ENCODE data around the gene AOC3.
"Not testable (repeated sequence)": the region's sequence is repeated elsewhere in the genome, so short reads cannot be mapped to it uniquely, and the experiment has no call there.

AOC3 gene

DNA sequence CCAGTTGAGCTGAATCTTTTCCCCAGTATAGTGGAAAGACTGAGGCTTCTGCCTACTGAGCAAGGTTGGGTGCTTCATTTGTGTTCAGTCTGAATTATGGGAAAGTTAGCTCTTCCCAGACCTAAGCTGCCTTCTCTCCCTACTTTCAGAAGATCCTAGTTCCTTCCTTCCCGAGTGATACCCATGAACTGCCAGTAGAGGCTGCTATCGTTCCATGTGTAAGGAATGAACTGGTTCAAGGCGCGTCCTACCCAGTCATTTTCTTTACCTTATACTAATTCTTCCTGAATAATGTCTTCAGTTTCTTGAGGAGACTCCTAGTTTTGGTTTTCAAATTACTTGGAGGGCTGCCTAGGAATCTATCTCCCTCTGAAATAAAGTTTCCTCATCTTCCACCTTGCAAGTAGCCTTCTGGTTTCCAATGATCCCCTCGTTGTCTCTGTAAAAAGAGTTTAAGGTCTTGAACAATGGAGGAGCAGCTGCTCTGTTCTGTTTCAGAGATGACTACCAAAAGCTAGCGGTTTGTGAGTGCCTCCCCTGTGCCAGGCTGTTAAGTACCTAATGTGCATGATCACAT is 7.6 kb upstream of the AOC3 start:
- DNase-seq (ENCODE audit: low read depth in 2 of 2, low spot score in 1 of 2): no peak

DNA sequence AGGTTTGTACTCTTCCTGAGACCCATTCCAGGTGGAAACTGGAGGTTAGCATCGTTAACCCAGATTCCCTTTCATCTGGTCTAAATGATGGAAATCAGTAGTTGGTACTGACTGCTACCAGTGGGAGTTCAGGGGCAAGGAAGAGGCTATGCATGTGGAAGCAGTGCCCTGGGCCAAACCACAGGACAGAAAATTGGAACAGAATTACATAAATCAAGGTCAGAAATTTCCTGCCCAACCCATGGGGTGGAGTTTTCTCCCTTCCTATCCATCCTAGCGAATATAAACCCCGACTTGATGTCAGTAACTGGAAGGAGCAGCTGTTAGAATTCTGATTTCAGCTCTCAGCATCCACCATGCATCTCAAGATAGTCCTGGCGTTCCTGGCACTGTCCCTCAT is 6.7 kb upstream of the AOC3 start, which contains the start of gene AOC2:
AOC2 (plus strand) TSS at position 310 of the 400 bp plus-strand sequence; CDS start at position 357, 47 bp downstream.
- DNase-seq (ENCODE audit: low read depth in 2 of 2, low spot score in 1 of 2): no peak

DNA sequence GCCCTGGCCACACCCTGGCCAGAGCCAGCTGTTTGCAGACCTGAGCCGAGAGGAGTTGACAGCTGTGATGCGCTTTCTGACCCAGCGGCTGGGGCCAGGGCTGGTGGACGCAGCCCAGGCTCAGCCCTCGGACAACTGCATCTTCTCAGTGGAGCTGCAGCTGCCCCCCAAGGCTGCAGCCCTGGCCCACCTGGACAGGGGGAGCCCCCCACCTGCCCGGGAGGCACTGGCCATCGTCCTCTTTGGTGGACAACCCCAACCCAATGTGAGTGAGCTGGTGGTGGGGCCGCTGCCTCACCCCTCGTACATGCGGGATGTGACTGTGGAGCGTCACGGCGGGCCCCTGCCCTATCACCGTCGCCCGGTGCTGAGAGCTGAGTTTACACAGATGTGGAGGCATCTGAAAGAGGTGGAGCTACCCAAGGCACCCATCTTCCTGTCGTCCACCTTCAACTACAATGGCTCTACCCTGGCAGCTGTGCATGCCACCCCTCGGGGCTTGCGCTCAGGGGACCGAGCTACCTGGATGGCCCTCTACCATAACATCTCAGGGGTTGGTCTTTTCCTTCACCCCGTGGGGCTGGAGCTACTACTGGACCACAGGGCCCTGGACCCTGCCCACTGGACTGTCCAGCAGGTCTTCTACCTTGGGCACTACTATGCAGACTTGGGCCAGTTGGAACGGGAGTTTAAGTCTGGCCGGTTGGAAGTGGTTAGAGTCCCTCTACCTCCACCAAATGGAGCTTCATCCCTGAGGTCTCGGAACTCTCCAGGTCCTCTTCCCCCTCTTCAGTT is 6.0 kb upstream of the AOC3 start:
- no peak for DNase-seq (ENCODE audit: low read depth in 2 of 2, low spot score in 1 of 2)

DNA sequence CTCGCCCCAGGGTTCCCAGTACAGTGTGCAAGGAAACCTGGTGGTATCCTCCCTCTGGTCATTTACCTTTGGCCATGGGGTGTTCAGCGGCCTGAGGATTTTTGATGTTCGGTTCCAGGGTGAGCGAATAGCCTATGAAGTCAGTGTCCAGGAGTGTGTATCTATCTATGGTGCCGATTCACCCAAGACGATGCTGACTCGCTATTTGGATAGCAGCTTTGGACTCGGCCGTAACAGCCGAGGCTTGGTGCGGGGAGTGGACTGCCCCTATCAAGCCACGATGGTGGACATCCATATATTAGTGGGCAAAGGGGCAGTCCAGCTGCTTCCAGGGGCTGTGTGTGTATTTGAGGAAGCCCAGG is 5.5 kb upstream of the AOC3 start:
- DNase-seq (ENCODE audit: low read depth in 2 of 2, low spot score in 1 of 2): no peak

DNA sequence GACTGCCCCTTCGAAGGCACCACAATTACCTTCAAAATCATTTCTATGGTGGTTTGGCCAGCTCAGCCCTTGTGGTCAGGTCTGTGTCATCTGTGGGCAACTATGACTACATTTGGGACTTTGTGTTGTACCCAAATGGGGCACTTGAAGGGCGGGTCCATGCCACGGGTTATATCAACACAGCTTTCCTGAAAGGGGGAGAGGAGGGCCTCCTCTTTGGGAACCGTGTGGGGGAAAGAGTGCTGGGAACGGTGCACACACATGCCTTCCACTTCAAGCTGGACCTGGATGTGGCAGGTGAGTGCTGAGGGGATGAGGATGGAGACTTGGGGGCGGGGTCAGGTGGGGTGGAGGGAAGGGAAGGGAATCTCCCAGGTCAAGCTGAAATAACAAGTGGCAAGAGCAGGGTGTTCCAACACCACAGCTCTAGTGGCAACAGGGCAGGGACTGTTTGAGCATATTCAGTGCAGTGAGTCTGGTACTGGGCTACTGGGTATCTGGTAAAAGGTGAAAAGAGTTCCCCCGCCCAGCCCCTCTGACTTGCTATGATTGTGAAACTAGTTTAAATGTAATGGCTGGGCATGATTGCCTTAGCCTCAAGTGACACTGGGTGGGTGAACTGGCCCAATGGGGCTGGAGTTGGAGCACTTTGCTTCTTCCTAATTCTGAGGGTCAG is 4.9 kb upstream of the AOC3 start:
- no peak for DNase-seq (ENCODE audit: low read depth in 2 of 2, low spot score in 1 of 2)

DNA sequence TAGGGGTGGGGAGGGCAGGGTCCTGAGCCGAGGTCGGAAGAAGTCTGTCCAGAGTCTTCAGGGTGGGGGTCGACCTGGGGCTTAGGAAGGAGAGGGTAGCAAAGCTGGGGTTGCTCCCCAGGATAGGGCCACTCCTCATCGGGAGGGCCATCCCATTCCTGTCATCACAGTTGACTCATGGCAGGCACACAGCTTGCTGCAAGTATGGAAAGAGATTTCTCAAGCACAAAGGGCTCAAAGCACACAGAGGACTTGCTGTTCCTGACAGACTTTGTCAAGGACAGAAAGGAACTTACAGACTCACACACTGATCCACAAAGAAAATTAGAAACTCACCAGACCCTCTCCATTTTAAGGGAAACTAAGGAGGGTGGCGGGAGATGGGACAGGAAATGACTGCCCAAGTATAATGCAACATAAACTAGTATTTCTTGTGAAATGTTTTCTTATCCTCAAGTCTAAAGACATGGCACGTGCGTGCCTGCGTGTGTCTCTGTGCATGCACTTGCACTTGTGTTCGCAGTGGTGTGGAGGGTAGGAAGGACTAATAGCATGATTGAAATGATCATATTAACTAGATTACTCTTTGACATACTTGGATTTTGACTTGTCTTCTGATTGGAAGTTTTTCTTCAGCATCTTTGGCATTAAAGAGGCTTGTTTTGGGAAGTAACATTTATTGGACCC is 4.3 kb upstream of the AOC3 start:
- DNase-seq (ENCODE audit: low read depth in 2 of 2, low spot score in 1 of 2): no peak

DNA sequence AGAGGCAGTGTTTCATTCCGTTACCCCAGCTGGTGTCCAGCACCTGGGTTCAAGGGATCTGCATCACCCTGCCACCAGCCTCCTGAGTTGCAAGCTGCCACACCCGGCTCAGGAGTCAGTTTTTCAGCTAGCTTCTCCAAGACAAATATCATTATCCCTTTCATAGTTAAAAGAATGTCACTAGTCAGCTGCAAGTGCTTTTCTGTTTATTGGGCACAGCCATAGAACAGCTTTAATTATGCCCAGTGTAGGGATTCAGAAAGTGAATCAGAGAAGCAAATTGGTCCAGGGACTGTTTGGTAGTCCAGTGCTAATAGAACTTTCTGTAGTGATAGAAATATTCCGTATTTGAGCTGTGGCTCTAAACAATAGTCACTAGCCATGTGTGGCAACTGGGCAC is 2.9 kb upstream of the AOC3 start:
- DNase-seq (ENCODE audit: low read depth in 2 of 2, low spot score in 1 of 2): no peak

DNA sequence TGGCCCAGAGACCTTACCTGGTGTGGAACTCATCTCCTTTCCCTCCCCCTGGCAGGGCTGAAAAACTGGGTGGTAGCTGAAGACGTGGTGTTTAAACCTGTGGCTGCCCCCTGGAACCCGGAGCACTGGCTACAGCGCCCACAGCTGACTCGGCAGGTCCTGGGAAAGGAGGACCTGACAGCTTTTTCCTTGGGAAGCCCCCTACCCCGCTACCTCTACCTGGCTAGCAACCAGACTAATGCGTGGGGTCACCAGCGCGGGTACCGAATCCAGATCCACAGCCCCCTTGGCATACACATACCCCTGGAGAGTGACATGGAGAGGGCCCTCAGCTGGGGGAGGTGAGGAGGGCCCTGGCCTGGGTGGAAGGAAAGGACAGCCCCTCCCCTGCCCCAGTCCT is 2.0 kb upstream of the AOC3 start:
- no peak for DNase-seq (ENCODE audit: low read depth in 2 of 2, low spot score in 1 of 2)

DNA sequence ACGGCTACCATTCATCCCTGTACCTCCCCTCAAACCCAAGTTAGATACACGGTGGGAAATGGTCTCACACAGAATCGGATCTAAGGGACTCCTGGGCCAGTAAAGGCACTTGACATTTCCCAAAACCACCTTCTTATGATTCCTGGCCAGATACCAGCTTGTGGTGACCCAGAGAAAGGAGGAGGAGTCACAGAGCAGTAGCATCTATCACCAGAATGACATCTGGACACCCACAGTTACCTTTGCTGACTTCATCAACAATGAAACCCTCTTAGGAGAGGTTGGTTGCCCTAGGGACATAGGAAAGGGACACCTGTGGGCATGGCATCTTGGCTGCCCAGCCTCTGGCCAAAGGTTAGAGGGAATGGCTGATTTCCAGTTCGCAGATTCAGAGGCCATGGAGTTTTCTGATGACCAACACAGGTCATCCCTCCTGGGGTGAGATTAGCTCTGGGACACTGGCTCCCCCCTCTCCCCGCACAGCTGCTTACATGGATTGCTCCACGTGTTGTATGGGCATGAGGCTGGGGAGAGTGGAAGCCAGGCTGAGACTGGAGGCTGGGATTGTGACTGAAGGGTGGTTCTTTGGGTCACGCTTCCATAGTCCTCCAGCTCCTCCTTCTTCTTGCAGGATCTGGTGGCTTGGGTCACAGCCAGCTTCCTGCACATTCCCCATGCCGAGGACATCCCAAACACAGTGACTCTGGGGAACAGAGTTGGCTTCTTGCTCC is 1.4 kb upstream of the AOC3 start:
- DNase-seq (ENCODE audit: low read depth in 2 of 2, low spot score in 1 of 2): no peak

DNA sequence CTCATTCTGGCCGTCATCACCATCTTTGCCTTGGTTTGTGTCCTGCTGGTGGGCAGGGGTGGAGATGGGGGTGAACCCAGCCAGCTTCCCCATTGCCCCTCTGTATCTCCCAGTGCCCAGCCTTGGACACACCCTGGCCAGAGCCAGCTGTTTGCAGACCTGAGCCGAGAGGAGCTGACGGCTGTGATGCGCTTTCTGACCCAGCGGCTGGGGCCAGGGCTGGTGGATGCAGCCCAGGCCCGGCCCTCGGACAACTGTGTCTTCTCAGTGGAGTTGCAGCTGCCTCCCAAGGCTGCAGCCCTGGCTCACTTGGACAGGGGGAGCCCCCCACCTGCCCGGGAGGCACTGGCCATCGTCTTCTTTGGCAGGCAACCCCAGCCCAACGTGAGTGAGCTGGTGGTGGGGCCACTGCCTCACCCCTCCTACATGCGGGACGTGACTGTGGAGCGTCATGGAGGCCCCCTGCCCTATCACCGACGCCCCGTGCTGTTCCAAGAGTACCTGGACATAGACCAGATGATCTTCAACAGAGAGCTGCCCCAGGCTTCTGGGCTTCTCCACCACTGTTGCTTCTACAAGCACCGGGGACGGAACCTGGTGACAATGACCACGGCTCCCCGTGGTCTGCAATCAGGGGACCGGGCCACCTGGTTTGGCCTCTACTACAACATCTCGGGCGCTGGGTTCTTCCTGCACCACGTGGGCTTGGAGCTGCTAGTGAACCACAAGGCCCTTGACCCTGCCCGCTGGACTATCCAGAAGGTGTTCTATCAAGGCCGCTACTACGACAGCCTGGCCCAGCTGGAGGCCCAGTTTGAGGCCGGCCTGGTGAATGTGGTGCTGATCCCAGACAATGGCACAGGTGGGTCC is 607 bp downstream of the AOC3 start:
- DNase-seq (ENCODE audit: low read depth in 2 of 2, low spot score in 1 of 2): not testable (repeated sequence)

DNA sequence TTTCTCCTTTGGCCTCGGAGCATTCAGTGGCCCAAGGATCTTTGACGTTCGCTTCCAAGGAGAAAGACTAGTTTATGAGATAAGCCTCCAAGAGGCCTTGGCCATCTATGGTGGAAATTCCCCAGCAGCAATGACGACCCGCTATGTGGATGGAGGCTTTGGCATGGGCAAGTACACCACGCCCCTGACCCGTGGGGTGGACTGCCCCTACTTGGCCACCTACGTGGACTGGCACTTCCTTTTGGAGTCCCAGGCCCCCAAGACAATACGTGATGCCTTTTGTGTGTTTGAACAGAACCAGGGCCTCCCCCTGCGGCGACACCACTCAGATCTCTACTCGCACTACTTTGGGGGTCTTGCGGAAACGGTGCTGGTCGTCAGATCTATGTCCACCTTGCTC is 1.4 kb downstream of the AOC3 start:
- no peak for DNase-seq (ENCODE audit: low read depth in 2 of 2, low spot score in 1 of 2)

DNA sequence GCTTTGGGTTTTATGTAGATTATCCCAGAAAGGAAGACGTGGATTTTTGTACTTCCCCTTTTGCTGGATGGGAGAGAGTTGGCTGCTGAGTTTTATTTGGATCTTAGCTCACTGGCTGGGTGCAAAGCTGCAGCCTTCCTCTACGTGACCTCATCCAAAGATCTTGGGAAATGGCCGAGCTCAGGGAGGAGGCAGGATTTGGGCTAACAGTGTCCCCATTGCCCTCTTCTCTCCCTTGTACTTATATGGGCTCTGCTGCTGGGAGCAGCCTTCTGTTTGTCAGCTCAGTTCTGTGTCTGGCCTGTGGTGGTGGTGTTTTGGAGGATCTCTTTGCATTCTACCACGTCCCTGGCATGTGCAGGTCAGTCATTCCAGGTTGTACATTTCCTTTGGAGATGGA is 2.0 kb downstream of the AOC3 start:
- DNase-seq (ENCODE audit: low read depth in 2 of 2, low spot score in 1 of 2): no peak

DNA sequence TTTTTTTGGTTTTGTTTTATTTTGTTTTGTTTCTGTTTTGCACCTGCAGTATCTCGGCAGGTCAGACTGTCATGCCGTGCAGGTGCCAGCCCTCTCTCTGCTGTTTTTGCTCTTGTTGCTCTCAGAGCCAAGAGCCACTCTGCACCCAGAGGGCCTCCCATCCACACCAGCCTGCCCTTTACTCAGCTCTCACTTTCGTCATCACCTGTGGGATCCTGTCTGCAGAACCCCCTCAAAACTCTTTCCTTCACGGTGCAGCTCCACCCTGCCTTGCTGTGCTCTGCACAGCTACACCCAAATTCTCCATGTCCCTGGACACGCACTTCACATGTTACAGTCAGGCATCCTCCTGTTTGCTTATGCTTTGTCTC is 2.6 kb downstream of the AOC3 start:
- DNase-seq (ENCODE audit: low read depth in 2 of 2, low spot score in 1 of 2): no peak

DNA sequence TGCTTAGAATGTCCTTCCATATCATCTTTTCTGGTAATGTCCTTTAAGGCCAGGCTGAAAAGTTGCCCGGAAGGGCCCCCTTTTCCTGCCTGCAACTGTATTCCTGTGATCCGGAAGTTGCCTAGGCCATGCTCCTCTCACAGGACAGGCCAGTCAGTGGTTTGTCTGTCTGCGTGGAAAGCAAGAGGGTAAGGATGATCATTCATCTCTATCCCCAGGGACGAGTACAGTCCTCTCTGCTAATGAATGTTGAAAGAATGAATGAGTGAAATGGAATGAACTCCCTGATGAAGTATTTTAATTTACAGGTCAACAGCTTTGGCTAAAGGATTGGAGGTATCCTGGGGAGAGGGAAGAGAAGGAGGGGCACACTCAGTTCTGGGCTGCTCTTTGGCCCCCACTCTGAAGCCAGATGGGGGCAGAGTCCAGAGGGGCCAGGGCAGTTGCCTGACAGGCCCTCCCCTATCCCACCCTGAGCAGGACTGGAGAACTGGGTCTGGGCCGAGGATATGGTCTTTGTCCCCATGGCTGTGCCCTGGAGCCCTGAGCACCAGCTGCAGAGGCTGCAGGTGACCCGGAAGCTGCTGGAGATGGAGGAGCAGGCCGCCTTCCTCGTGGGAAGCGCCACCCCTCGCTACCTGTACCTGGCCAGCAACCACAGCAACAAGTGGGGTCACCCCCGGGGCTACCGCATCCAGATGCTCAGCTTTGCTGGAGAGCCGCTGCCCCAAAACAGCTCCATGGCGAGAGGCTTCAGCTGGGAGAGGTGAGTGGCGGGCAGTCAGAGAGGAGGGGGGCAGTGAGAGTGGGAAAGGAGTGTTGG is 3.2 kb downstream of the AOC3 start:
- no peak for DNase-seq (ENCODE audit: low read depth in 2 of 2, low spot score in 1 of 2)

DNA sequence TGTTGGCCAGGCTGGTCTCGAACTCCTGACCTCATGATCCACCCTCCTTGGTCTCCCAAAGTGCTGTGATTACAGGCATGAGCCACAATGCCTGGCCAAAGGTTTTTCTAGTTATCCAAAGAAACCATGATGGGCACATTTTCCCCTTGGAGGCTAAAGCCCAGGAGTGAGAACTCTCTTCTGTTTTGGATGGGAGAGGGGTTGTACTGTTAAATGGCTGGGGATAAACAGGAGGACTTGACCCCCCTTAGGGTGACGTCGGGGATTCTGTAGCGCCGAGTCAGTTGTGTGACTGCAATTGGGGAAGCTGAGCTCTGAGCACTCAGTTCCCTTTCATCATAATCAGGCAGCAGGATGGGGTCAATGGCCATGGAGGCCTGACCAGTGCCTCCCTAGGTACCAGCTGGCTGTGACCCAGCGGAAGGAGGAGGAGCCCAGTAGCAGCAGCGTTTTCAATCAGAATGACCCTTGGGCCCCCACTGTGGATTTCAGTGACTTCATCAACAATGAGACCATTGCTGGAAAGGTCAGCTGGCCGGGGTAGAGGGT is 4.1 kb downstream of the AOC3 start:
- DNase-seq (ENCODE audit: low read depth in 2 of 2, low spot score in 1 of 2): no peak

DNA sequence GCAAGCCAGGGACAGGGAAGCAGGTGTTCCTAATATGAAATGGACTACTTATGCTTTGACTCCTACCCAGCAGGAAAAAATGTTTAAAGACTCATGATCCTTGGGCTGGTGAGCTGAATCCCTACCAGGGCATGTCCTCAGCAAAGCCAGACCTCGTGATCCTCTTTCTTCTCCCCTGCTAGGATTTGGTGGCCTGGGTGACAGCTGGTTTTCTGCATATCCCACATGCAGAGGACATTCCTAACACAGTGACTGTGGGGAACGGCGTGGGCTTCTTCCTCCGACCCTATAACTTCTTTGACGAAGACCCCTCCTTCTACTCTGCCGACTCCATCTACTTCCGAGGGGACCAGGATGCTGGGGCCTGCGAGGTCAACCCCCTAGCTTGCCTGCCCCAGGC is 5.1 kb downstream of the AOC3 start:
- not testable (repeated sequence) for DNase-seq (ENCODE audit: low read depth in 2 of 2, low spot score in 1 of 2)

DNA sequence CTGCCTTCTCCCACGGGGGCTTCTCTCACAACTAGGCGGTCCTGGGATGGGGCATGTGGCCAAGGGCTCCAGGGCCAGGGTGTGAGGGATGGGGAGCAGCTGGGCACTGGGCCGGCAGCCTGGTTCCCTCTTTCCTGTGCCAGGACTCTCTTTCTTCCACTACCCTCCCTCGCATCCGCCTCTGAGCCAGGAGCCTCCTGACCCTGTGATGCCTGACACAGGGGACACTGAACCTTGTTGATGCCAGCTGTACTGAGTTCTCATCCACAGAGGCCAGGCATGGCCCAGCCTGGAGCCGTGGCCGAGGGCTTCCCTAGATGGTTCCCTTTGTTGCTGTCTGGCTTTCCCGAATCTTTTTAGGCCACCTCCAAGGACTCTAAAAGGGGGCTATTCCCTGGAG is 5.5 kb downstream of the AOC3 start:
- DNase-seq (ENCODE audit: low read depth in 2 of 2, low spot score in 1 of 2): not testable (repeated sequence)

DNA sequence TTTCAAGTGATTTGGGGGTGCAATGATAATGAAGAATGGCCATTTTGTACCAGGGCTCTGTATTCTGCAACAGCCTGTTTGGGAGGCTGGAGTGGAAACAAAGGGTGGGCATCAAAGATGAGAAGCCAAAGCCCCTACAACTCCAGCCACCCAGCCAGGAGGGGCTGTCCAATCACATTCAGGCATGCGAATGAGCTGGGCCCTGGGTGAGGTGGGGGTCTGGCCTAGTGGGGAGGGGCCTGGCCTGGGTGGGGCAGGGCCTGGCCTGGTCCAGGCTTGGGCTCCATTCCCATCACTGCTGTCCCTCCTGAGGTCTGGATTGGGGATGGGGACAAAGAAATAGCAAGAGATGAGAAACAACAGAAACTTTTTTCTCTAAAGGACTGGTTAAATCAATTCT is 6.4 kb downstream of the AOC3 start:
- no peak for DNase-seq (ENCODE audit: low read depth in 2 of 2, low spot score in 1 of 2)

DNA sequence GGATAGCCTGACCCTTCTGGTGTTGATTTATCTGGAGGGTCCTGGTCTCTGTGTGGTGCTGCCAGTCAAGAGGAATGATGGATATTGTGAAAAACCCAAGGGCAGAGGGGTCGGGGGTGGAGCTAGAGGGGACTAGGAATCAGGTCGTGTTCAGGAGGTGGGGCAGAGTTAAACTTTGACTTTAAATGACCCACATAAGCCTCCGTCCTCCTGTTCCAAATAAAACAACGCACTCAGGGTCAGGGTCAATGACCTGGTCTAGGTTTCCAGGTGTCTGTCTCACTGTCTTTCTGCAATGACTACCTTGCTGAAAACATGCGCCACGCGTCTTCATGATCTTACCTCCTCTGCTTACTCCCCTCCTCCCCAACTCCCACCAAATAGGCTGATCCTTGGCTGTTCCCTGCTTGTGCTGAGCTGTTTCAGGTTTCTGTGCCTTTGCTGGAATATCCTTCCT is 14.7 kb downstream of the AOC3 start:
- DNase-seq (ENCODE audit: low read depth in 2 of 2, low spot score in 1 of 2): no peak
